NCI-H460 (cell line): ENCODE data around the gene LIPA. TPM values are rescaled to one million over a fixed set of nuclear protein-coding genes. Genes with fewer than 3 reads are reported as not detected.
A peak's percentile ranks its signal among the peaks of the same experiment; 100 is the strongest.
"Not testable (repeated sequence)": the region's sequence is repeated elsewhere in the genome, so short reads cannot be mapped to it uniquely, and the experiment has no call there.

Source experiments
- DNase-seq: peaks from one replicate; pipeline ENCODE4 v3.0.0-alpha.2; 2016; ENCODE audit warnings: low read depth; ENCODE audit errors: extremely low read depth
- total RNA-seq: library from RNA; depleted of rRNA; stranded (reverse); fragments of >200 nt; shearing (Covaris generic); gene quantifications from 2 replicates; pipeline ENCODE4 v1.2.3, GENCODE V29; 2014

LIPA gene
- total RNA-seq, 1 experiment from 2014 or later = 70.7 TPM

DNA sequence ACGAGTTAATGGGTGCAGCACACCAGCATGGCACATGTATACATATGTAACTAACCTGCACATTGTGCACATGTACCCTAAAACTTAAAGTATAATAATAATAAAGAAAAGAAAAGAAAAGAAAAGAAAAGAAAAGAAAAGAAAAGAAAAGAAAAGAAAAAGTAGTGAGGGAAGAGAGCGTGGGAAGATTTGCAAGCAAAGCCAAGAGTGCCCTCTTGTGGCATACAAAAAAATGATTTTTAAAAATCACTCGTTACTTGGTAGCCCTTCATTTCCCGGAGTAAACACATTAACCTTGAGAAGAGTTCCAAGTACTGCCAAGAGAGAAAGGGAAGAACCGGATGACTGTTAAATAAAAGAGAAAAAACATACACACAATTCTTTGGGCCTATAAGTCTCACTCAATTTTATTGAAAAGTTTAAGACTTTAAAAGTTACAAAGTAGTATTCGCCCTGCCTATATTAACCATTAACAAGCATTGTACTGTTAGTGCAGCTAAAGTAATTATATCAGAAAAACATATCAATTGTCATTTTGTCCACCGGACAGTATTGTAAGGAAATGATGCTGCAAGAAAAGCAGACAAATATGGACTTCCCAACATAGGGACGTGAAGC lies 38.3 kb downstream of the LIPA start:
- peak; percentile 26 for DNase-seq

DNA sequence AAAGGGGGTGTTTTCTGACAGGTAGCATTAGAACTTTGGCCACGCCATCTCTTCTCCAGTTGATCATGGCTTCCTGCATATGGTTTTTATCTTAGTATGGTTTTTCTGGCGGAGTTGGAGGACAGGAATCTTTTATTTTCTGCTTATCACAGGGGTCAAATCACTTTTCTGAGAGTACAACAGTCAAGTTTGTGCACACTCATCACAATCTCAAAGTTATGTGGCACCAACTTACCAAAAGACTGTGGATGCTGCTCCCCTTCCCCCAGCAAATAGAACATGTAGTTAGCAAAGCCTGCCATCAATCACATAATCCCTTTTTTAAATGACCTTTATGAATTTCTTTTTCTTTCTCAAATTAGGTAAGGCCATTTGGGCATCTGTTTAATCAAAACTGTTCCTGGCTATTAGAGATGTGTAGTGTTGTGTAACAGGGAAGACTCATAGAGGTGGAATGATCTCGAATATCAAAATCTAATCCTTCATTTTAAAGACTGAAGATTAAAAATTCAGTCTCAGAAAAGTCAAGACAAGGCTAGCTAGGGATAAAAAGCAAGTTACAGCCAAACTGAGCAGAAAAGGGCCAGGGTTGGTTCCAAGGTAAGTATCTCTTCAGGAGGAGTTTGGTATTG lies 40.7 kb downstream of the LIPA start:
- DNase-seq = no peak

DNA sequence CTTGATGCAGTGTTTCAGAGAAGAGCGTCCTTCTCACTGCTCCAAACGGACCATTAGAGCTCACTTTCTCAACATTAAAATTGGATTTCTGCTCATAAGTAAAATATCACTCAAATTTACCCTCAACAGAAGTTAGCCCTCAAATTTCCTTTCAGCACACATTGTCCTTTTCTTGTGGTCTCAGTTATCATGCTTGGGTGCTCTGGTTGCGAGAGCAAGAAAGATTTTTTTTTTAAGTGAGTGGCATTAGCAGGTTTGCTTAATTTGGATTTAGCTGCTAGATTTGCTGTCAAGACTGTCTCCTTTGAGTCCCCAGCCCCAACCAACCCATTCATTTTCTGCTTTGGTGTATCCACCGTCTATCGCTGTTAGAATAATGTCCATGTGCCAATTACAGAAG lies 41.9 kb downstream of the LIPA start:
- no peak for DNase-seq

DNA sequence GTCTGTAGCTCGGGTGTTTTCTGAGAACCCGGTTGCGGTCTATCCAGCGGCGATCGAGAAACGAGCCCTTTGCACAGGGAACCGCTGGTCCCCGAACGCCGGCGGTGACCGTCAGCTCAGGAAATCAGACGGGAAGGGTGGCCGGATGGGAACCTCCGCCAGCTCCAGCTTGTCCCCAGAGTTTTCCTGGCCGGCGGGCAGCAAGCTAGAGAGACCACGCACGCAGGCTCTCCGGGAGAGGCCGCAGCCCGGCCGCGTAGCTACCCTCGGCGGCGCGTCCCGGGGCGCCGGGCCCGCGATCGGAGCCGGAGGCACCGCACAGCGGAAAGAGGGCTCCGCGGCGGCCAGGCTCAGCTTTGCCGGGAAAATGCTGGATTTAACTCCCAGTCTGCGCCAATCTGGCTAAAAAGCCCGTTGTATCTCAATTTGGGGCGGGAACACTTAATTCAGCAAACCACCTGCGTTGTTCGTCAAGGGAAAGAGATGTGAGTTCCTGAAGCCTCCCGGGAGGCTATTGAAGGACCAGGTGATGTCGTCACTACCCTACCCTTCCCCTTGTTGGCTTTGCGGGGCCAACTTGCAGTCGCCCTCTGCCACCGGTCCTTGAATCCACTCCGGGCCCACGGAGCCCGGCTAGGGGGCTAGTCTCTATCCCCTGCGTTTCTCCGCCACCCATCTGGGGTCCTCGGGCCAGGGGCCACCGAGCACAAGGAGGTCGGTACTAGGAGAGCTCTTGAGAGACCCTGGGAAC lies 43.6 kb downstream of the LIPA start:
- peak; percentile 4 for DNase-seq

DNA sequence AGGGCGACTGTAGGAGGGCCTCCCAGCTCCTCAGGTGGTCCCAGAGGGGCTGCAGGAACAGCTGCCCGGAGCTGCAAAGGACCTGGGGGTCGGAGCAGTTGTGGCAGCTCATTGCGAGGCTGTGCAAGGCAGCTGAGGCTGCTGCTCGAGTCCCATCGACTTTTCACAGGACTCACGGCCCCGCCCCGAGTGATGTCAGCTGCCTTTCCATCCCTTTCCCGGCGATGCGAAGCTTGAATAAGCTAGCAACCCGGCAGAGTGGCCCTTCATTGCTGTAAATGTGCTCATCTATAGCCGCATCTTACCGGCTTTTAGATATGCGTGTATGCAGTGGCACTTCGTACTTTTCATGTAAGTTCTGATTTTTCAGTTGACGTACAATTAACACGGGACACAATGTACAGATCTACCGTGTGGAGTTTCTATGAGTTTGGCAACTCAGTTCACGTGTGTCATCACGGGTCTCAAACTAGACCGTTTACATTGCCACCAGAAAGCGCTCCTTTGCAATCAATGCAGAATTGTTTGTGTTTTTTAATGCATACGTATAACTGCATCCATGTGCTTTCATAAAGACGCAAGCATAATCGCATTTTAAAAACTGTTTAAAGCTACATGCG lies 44.3 kb downstream of the LIPA start, which contains the start of gene CH25H:
TSS of gene CH25H (minus strand) at position 137 of the 620 bp plus-strand sequence. CDS start at position 112, 25 bp downstream.
- peak; percentile 49 for DNase-seq

DNA sequence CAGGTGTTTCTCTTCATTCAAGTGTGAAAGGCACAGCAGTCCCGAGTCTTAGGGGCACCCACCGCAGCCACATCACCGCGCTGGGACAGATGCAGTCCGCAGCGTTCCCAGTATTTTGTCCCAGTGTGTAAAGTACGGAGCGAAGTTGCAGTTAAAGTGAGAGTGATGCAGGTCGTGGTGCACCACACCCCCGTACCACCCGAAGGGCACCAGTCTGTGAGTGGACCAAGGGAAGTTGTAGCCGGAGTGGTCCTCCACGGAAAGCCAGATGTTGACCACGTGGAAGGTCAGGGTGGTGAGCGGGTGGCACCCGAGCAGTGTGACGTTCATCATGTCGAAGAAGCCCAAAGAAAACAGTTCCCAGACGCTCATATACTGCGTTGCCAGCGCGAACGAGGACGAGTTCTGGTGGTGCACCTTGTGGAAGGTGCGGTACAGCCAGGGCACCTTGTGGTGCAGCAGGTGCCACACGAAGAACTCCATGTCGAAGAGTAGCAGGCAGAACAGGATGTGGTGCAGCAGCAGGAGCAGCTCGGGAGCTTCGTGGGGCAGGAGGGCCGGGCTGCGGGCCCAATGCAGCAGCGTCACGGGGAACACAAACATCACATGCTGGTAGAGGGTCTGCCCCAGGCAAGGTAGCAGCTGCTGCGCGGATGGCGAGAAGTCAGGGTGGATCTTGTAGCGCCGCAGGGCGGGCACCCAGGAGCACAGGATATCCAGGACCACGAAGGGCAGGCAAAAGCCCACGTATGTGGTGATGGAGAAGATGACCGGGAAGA lies 45.0 kb downstream of the LIPA start:
- DNase-seq = no peak

DNA sequence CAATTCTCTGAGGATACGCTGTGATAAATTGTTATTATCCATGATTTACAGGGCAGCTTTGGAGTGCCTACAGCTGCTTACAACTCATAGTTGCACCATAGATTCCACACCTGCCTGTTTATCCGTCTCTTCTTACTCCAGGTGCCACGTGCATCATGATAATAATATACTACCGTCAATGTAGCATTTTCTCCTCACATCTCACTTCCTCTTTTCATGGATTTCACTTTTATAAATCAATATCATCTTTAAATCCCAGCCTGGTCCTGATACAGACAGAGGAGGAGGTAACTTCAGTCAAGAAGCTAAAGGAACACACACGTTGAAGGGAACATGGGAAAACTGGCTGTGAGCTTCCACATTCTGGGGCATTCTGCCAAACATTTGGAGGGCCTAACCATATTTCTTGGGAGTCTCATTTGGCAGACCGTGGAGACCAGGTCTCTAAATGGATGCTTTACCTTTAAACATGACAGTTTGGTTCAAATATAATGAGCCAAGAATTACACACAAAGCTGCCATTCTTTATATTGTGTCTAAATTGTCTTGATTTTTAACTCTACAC lies 46.9 kb downstream of the LIPA start:
- no peak for DNase-seq

DNA sequence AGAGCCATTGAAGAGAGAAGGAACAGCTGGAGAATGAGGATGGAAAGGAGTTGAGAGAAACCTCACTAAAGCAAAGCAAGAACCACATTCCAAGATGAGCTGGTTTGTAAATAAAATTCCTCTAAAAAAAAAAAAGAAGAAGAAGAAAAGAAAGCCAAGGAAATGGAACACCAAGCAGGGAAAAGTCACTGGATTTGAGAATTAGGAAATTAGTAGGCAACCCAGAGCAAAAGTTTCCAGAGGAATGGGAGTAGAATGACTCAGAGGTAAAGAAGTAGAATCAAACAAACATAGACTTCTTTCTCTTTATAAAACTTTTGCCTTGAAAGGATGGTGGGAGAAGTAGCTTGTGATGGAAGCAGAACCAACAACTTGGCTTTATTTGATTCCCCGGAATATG lies 48.3 kb downstream of the LIPA start:
- DNase-seq = no peak

DNA sequence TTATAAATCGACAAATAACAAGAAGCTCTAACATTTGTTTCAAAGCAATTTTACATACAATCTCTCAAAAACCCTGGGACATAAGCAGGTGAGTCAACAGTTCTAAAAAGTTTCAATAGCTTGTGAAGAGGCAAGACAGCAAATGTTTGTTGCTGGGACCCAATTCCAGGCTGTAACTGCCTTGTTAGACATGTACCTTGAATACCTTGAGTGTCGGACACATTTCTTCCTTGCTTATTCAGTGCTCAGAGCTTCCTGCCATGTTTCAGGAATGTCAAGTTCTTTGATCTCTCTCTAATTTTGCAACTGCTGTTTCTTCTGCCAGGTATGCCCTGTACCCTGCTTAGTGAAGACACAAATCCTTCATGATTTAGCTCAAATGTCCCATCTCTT lies 49.5 kb downstream of the LIPA start:
- DNase-seq = no peak

DNA sequence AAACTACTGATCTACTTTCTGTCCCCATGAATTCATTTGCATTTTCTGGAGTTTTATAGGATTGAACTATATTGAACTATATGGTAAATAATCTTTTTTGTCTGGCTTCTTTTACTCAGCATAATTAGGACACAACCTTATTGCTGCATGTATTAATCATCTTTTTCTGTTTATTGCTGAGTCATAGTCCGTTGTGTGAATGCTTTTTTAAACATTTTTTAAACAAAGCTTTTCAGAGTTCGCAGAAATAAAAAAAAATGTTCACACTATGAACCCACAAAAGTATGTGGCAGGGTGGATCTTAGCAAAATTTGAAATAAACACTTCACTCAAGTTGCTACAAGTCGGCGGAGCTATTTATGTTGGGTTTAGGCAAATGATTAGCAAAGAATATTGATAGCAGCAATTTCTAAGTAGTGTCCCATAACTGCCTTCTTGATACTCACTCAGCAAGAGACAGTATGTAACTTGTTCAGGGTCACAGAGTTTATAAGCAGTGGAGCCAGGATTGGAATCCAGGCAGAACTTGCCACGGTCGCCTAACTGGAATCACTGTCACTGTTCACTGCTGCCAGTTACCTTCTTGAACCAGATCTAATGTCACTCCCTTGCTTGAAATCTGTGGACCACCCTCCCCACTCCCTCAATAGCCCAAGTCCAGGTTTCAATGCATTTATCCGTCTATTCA lies 50.1 kb downstream of the LIPA start:
- no peak for DNase-seq

DNA sequence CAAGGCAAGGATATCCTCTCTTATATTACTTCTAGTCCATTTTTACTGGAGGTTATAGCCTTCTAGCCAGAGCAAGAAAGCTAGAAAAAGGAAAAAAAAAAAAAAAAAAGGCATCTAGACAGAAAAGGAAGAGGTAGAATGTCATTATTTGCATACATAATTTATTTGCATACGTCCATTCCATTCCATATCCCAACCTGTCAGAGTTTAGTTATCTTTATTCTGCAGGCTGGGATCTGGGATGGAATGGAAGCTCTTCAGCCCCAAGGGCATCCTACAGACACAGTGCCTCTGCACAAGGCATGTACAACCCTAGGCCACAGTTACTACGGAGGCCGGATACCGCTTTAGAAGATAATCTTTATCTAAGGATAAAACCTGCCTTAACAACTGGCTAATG lies 54.1 kb downstream of the LIPA start:
- no peak for DNase-seq

DNA sequence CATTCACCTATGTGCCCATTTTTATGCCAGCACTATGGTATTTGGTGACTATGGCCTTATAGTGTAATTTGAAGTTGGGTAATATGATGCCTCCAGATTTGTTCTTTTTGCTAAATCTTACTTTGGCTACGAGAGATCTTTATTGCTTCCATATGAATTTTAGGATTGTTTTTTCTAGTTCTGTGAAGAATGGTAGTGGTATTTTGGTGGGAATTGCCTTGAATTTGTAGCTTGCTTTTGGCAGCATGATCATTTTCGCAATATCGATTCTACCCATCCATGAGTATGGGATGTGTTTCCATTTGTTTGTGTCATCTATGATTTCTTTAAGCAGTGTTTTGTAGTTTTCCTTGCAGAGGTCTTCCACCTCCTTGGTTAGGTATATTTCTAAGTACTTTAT lies 60.3 kb downstream of the LIPA start:
- DNase-seq = not testable (repeated sequence)

DNA sequence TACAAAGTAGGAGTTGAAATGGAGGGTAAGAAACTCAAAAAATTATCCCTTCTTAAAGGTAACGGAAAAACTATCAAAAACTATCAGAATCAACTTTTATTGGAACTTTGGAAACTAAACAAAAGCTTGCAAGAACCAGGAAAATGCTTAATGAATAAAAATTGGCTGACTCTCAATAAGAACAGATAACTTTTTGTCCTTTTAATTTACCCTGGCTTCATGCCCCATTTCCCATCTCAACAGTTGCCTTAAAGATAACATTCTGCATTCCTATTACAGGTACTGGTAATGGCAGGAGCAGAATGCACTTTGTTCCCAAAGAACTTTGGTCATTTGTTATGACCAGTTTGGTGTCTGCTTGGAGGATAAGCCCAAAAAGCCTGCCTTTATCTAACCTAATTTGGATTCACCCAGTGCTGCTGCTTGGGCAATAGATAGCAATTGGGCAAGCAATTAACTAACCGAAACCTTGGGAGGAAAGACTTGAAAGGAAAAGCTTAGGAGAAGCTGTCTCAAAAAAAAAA lies 62.3 kb downstream of the LIPA start:
- no peak for DNase-seq

DNA sequence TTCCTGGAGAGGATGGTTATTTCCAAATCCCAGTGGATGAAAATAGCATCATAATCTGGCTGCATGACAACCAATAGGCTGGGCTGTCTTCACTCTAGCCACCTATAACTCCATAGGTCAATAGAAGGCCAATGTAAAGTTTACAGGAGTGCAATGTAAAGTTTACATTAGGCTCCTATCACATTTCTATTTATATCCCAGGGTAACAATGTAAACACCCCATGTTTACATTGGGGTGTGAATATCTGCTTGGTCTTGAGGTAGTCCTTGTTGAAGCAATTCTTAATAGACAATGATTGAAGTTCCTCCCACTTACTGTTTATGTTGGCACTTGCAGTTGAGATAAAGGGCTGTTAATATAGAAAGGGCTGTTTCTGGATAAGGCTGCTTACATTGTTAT lies 65.9 kb downstream of the LIPA start:
- DNase-seq = no peak

DNA sequence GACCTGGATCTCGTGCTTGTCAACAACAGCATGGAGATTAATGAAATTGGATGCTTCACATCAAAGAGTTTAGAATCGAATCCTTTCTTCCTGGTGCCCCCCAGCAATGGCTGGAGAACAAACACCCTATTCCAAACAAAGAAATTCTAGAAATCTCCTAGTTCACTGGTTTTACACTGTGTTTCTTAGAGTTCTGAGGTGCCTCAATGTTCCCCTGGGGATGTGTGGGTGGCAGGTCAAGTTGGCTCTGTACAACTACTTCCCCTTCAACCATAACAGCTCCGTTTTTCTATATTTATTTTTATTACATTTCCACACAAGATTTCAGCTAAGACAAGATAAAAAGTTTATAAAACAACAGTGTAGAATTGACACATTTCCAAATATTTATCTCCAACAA lies 66.9 kb downstream of the LIPA start:
- DNase-seq = no peak

DNA sequence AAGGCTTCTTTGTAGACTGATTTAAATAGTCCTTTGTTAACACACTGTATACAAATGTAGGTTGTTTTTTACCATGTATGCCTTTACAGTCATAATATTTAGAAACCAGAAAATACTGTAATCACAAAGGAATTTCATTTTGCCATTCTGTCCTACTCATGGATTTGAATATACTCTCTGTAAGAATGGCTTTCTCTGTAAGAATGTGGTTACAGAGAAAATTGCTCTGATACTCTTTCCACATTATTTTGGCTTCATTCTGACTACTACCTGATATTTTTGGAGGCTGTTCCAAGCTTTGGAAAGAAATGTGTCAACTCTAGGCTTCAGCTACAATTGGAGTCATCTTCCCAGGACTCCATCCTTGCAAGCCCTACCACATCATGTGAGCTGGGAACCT lies 68.0 kb downstream of the LIPA start:
- no peak for DNase-seq

DNA sequence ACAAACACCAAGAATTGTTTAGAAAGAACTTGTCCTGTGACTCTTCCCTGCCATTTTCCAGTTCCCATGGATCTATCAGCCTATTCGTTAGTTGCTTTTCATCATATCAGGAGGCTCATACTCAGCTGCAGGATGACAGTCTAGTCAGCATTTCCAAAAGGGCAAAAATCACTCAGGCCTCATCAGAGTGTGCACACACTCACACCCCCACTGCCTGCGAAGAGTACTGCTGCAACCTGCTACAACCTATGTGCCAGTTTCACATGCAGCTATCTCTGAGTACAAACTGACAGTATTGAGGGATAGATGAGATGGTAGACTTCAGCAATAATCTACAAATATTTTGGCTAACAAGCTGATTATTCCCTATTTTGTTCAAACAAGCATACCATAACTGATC lies 68.7 kb downstream of the LIPA start:
- DNase-seq = no peak

DNA sequence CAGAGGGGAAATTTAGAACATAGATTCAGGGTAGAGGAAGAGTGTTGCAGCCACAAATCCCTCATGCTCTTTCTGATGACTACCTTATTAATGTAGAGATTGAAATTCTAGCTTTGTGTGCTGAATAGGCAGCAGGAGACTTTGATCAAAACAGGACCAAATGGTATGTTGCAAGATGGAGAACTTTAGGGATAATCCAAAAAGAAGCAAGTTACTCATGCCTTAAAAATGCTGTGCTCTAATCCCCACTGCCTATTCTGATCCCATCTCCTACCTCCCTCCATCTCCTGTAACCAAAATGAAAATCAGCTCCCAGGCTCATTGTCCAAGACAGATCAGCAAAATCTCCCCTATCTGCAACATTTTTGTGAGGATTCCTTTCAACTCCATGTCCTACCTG lies 75.8 kb downstream of the LIPA start:
- no peak for DNase-seq

DNA sequence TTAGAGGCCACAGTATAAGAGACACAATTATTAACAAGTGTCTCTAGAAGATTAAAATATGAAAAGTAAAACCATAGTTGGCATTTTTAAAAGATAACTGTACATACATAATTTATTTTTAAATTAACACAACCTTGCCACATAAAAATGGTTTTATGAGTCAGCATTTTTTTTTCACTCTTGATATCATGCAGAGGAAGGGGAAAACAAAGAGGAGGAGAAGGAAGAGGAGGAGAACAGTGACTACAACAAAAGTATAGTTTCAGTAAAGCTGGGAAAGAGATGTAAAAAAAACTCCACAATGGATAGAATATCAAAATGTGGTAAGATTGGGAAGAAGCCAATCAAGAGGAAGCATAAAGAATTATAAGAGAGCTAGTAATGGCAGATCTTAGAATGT lies 78.5 kb downstream of the LIPA start:
- no peak for DNase-seq

DNA sequence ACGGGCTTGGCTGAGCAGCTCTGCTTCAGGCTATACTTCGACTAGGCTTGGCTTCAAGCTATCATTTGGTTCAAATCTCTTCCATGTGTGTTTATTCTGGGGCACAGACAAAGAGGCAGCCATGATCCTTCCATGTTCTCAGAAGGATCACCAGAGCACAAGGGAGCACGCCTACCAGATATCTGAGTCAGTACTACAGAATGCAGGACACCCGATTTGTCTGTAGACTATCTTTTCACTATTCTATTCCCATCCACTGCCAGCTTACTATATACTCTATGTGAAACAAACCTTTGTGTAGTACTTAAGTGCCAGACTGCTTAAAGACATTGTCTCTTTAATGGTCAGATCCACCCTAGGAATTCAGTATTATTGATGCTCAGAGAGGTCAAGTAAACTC lies 79.6 kb downstream of the LIPA start:
- DNase-seq = no peak
